SK-N-SH treated with all-trans-retinoic acid at 6 μM for 48 hours (cell line): Measurements from ENCODE around the gene BRINP1.

Experiments used
- BACH2 ChIP-seq: fragments of 250-450 bp; sonication (Bioruptor Pico); IDR thresholded peaks from 2 replicates; pipeline ENCODE4 v1.9.0; 2021; ENCODE audit warnings: mild to moderate bottlenecking, borderline replicate concordance
- CREB5 ChIP-seq: fragments of 250-450 bp; sonication (Bioruptor Pico); IDR thresholded peaks from 2 replicates; pipeline ENCODE4 v1.5.1; 2020; ENCODE audit warnings: low read depth, mild to moderate bottlenecking, moderate library complexity
- PATZ1 ChIP-seq: fragments of 250-450 bp; sonication (Bioruptor Pico); IDR thresholded peaks from 2 replicates; pipeline ENCODE4 v1.8.0; 2020; ENCODE audit warnings: mild to moderate bottlenecking, moderate library complexity, borderline replicate concordance
- RARB ChIP-seq: fragments of 250-450 bp; sonication (Bioruptor Pico); IDR thresholded peaks from 2 replicates; pipeline ENCODE4 v1.8.0; 2021; ENCODE audit warnings: mild to moderate bottlenecking, moderate library complexity
- TCF4 ChIP-seq: fragments of 250-450 bp; sonication (Bioruptor Pico); IDR thresholded peaks from 2 replicates; pipeline ENCODE4 v1.8.0; 2021; ENCODE audit warnings: mild to moderate bottlenecking, moderate library complexity, borderline replicate concordance
- ZFP3 ChIP-seq: fragments of 250-450 bp; sonication (Bioruptor Pico); IDR thresholded peaks from 2 replicates; pipeline ENCODE4 v1.5.0; 2020; ENCODE audit warnings: mild to moderate bottlenecking, moderate library complexity
- ZNF565 ChIP-seq: fragments of 450-650 bp; formaldehyde crosslinking; conservative IDR thresholded peaks from 2 replicates; pipeline ENCODE4 v1.5.0; 2020; ENCODE audit warnings: low read depth, mild to moderate bottlenecking, moderate library complexity
- TF ChIP-seq, protein P1 (sequence below): fragments of 250-450 bp; sonication (Bioruptor Pico); IDR thresholded peaks from 2 replicates; pipeline ENCODE4 v1.5.0; 2020; ENCODE audit warnings: mild to moderate bottlenecking, moderate library complexity

GRCh38 chr9:119278171-119278570 lies 91.1 kb downstream of the BRINP1 start:
- no peak for TF ChIP-seq BACH2
- TF ChIP-seq CREB5 (CRISPR knock-in tag), result no peak
- no peak for TF ChIP-seq PATZ1 (CRISPR knock-in tag)
- TF ChIP-seq ZNF565 (CRISPR knock-in tag), result no peak
- no peak for TF ChIP-seq RARB (CRISPR knock-in tag)
- no peak for TF ChIP-seq ZFP3 (CRISPR knock-in tag)
- TF ChIP-seq TCF4 (CRISPR knock-in tag), result no peak
- TF ChIP-seq, protein P1, sequence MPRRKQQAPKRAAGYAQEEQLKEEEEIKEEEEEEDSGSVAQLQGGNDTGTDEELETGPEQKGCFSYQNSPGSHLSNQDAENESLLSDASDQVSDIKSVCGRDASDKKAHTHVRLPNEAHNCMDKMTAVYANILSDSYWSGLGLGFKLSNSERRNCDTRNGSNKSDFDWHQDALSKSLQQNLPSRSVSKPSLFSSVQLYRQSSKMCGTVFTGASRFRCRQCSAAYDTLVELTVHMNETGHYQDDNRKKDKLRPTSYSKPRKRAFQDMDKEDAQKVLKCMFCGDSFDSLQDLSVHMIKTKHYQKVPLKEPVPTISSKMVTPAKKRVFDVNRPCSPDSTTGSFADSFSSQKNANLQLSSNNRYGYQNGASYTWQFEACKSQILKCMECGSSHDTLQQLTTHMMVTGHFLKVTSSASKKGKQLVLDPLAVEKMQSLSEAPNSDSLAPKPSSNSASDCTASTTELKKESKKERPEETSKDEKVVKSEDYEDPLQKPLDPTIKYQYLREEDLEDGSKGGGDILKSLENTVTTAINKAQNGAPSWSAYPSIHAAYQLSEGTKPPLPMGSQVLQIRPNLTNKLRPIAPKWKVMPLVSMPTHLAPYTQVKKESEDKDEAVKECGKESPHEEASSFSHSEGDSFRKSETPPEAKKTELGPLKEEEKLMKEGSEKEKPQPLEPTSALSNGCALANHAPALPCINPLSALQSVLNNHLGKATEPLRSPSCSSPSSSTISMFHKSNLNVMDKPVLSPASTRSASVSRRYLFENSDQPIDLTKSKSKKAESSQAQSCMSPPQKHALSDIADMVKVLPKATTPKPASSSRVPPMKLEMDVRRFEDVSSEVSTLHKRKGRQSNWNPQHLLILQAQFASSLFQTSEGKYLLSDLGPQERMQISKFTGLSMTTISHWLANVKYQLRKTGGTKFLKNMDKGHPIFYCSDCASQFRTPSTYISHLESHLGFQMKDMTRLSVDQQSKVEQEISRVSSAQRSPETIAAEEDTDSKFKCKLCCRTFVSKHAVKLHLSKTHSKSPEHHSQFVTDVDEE (CRISPR knock-in tag), result no peak
